GM12891 (cell line): ENCODE results near the gene S100PBP.
"Not testable (repeated sequence)": the region's sequence is repeated elsewhere in the genome, so short reads cannot be mapped to it uniquely, and the experiment has no call there.

Source experiments
- DNase-seq: peaks from one replicate; pipeline ENCODE4 v3.0.0; 2011; ENCODE audit warnings: low spot score; ENCODE audit not compliant: insufficient read length
- FAIRE-seq: peaks from 2 replicates; lab custom pipeline; 2011; peaks lifted over from hg19 to GRCh38; lab: Jason Lieb, UNC
- PAX5 ChIP-seq: IDR thresholded peaks from 2 replicates; pipeline ENCODE4 v1.6.1; 2011; ENCODE audit warnings: low read length, moderate library complexity, mild to moderate bottlenecking; ENCODE audit not compliant: insufficient read depth, severe bottlenecking
- POLR2A ChIP-seq: IDR thresholded peaks from 2 replicates; pipeline ENCODE4 v1.6.1; 2011; ENCODE audit warnings: low read depth, low read length, control low read depth
- POLR2AphosphoS5 ChIP-seq: IDR thresholded peaks from 2 replicates; pipeline ENCODE4 v1.6.1; 2011; ENCODE audit warnings: low read depth, low read length, control low read depth
- POU2F2 ChIP-seq: IDR thresholded peaks from 2 replicates; pipeline ENCODE4 v1.6.1; 2011; ENCODE audit warnings: low read depth, mild to moderate bottlenecking, control low read depth, low read length, moderate library complexity
- SPI1 ChIP-seq: IDR thresholded peaks from 2 replicates; pipeline ENCODE4 v1.6.1; 2011; ENCODE audit warnings: low read depth, low read length, control low read depth
- TAF1 ChIP-seq: IDR thresholded peaks from 2 replicates; pipeline ENCODE4 v1.6.1; 2011; ENCODE audit warnings: low read depth, low read length, control low read depth

Gene S100PBP

GRCh38 chr1:32801096-32801715, 16.2 kb upstream of the S100PBP start:
- FAIRE-seq: peak; percentile 33
- no peak for TF ChIP-seq POLR2A
- no peak for TF ChIP-seq SPI1
- no peak for TF ChIP-seq POLR2AphosphoS5
- no peak for TF ChIP-seq POU2F2
- no peak for TF ChIP-seq TAF1
- no peak for TF ChIP-seq PAX5

GRCh38 chr1:32804460-32804859, 13.0 kb upstream of the S100PBP start:
- not testable (repeated sequence) for DNase-seq, FAIRE-seq

More at GRCh38 chr1:32801096-32801715, 16.2 kb upstream of the S100PBP start:
- no peak for DNase-seq

DNA sequence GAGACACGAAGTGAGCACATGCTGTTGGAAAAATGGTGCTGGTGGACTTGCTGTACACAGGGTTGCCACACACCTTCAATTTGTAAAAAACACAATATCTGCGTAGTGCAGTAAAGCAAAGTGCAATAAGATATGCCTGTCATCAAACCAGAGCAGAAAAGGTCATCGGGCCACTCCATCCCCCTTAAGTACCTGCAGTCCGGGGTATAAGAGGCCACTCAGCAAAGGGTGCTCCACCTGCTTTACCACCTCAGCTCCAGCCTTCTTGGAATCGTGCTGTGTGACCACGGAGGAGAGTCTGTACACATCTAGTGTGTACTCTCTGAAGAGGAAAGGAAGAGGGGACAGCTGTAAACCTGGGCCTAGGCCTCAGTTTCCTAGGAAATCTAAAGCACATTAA, 11.2 kb upstream of the S100PBP start:
- TF ChIP-seq POLR2A (0 out of 2 replicates have a peak, but pooled peaks have one; percentile 25), SPI1 (no peak), POLR2AphosphoS5 (no peak), TAF1 (no peak), PAX5 (no peak), POU2F2 (peak; percentile 22; the same call in 1 of the 2 replicates)
- no peak for DNase-seq
- FAIRE-seq: no peak

GRCh38 chr1:32806910-32807523, 10.4 kb upstream of the S100PBP start:
- TF ChIP-seq TAF1 (no peak), POLR2A (no peak; the same call in 1 of the 2 replicates), POU2F2 (no peak), POLR2AphosphoS5 (peak; percentile 59; the same call in 1 of the 2 replicates), SPI1 (no peak), PAX5 (no peak)
- DNase-seq: no peak
- FAIRE-seq: no peak

DNA sequence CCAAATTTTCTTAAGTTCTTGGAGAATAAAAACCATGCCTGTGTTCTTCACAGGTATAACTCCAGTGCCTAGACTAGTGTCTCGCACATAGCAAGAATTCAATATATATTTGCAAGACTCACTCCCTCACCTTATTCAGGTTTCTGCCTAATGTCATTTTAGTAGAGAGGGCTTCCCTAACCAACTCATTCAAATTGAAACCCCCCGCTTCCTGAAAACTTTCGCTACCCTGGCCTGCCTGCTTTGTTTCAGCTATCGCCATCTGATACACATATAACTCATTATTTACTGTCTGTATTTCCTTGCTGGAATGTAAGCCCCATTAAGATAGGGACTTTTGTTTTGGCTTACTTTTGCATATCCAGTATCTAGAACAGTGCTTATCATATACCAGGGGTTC, 8.9 kb upstream of the S100PBP start:
- FAIRE-seq: no peak
- no peak for TF ChIP-seq POLR2AphosphoS5
- peak; percentile 70 for TF ChIP-seq SPI1
- no peak for DNase-seq

GRCh38 chr1:32810358-32810757, 7.1 kb upstream of the S100PBP start:
- no peak for TF ChIP-seq POLR2A
- TF ChIP-seq POLR2AphosphoS5: no peak
- no peak for TF ChIP-seq TAF1
- no peak for TF ChIP-seq POU2F2
- no peak for TF ChIP-seq SPI1
- no peak for TF ChIP-seq PAX5
- no peak for DNase-seq
- FAIRE-seq: no peak

DNA sequence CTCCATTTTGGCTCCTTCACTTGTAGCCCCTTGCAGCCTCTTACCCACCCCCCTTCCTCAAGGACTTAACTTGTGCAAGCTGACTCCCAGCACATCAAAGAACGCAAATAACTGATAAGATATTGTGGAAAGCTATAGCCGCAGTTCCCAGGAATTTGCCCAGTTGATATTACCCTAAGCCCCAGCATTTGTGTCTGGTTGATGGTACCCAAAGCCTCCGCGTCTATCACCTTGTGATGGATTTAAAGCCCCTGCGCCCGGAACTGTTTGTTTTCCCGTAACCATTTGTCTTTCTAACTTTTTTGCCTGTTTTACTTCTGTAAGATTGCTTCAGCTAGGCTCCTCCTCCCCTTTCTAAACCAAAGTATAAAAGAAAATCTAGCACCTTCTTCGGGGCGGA, 6.2 kb upstream of the S100PBP start:
- TF ChIP-seq POU2F2 (no peak), TAF1 (no peak), SPI1 (no peak), POLR2AphosphoS5 (no peak), PAX5 (no peak), POLR2A (no peak)
- no peak for FAIRE-seq
- DNase-seq: no peak

- no peak for DNase-seq
- FAIRE-seq: no peak
- no peak for TF ChIP-seq POU2F2
- no peak for TF ChIP-seq SPI1
- TF ChIP-seq TAF1: no peak
Observed at GRCh38 chr1:32811917-32812316, 5.5 kb upstream of the S100PBP start.

DNA sequence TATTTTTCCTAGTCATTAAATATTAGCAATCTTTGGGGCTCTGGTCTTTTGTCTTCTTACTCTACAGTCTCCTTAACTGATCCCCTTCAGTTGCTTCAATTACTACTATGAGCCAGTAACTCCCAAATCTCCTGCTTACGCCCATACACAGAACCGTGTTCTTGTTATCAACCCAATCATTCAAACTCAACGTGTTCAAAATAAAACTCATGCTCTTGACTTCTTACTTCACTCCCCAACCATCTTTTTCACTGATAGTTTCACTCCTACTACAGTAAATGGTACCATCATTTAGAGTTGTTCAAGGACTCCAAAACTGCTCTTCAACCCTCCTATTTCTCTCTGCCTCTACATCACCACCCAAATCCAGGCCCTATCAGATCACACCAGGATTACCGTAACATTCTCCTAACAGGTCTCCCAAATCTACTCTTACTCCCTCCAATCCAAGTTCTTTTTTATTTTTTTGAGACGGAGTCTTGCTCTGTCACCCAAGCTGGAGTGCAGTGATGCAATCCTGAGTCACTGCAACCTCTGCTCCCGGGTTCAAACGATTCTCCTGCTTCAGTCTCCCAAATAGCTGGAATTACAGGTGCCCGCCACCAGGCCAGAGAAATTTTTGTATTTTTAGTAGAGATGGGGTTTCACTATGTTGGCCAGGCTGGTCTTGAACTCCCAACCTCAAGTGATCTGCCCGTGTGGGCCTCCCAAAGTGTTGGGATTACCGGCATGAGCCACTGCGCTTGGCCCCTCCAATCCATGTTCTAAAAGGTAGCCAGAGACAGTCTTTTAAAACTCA, 3.3 kb upstream of the S100PBP start:
- no peak for FAIRE-seq
- TF ChIP-seq POLR2A: no peak
- no peak for TF ChIP-seq PAX5
- TF ChIP-seq TAF1: no peak
- no peak for TF ChIP-seq POU2F2
- no peak for TF ChIP-seq SPI1
- no peak for TF ChIP-seq POLR2AphosphoS5
- DNase-seq: no peak
